Brain microvascular endothelial cell (primary cell): ENCODE results near the gene SCYL2.
"Not testable (repeated sequence)": the region's sequence is repeated elsewhere in the genome, so short reads cannot be mapped to it uniquely, and the experiment has no call there.

Experiments
- DNase-seq: peaks from one replicate; pipeline ENCODE4 v3.0.0-alpha.2; 2020
- H3K27ac ChIP-seq: fragments of 250-450 bp; sonication (Bioruptor Pico); 2 replicates; pipeline ENCODE4 v1.5.1; 2020; ENCODE audit warnings: mild to moderate bottlenecking, moderate library complexity
- H3K27me3 ChIP-seq: fragments of 250-450 bp; sonication (Bioruptor Pico); replicated peaks from 2 replicates; pipeline ENCODE4 v1.5.1; 2020; ENCODE audit warnings: mild to moderate bottlenecking
- H3K36me3 ChIP-seq: fragments of 250-450 bp; sonication (Bioruptor Pico); replicated peaks from 2 replicates; pipeline ENCODE4 v1.5.1; 2020; ENCODE audit warnings: mild to moderate bottlenecking
- H3K4me3 ChIP-seq: 2 replicates; pipeline ENCODE4 v1.5.1; 2011; ENCODE audit warnings: low read depth, mild to moderate bottlenecking, control low read depth, low read length, moderate library complexity
- CTCF ChIP-seq: IDR thresholded peaks from 2 replicates; pipeline ENCODE4 v1.5.1; 2011; ENCODE audit warnings: low read depth, mild to moderate bottlenecking, moderate library complexity, low read length, control low read depth, inconsistent platforms; ENCODE audit errors: missing control alignments
- in situ Hi-C: cut with HindIII; loops from 2 replicates; pipeline ENCODE4 v1.10.0; 2017; ENCODE audit warnings: low sequenced_read_pairs, low pct_ligation_motif_present

SCYL2 gene

GRCh38 chr12:100279607-100280244 is 12.7 kb downstream of the SCYL2 start:
- TF ChIP-seq CTCF: no peak
- DNase-seq: no peak
- no peak overlapping the region for H3K4me3 ChIP-seq
- H3K27ac ChIP-seq: no peak overlapping the region
- H3K27me3 ChIP-seq: no peaks in the 10 kb centered on the region
- H3K36me3 ChIP-seq: peaks cover 2% of the 10 kb centered on the region
- in situ Hi-C loops: no loop called here

- DNase-seq, H3K27ac ChIP-seq, in situ Hi-C loops, H3K36me3 ChIP-seq, H3K4me3 ChIP-seq, H3K27me3 ChIP-seq: not testable (repeated sequence)
These were observed 17.6 kb downstream of the SCYL2 start for GRCh38 chr12:100284556-100284955.

- no peak for TF ChIP-seq CTCF
- DNase-seq: no peak
- Histone ChIP-seq H3K27me3 (no peaks in the 10 kb centered on the region), H3K36me3 (peaks cover 3% of the 10 kb centered on the region), H3K27ac (no peak overlapping the region), H3K4me3 (no peak overlapping the region)
- in situ Hi-C loops: no loop called here
These were observed 22.1 kb downstream of the SCYL2 start for GRCh38 chr12:100289038-100289437.

- no peak for DNase-seq
- Histone ChIP-seq H3K4me3 (no peak overlapping the region), H3K27ac (no peak overlapping the region), H3K36me3 (peaks cover 3% of the 10 kb centered on the region), H3K27me3 (no peaks in the 10 kb centered on the region)
- in situ Hi-C loops: no loop called here
- TF ChIP-seq CTCF: no peak
These were observed 23.0 kb downstream of the SCYL2 start for GRCh38 chr12:100290016-100290415.

- Histone ChIP-seq H3K4me3 (no peak overlapping the region), H3K27me3 (no peaks in the 10 kb centered on the region), H3K36me3 (peaks cover 3% of the 10 kb centered on the region), H3K27ac (no peak overlapping the region)
- in situ Hi-C loops: no loop called here
- TF ChIP-seq CTCF: no peak
- DNase-seq: no peak
These were observed 26.0 kb downstream of the SCYL2 start for GRCh38 chr12:100293017-100293416.

- H3K4me3 ChIP-seq, H3K27ac ChIP-seq, H3K36me3 ChIP-seq, in situ Hi-C loops, DNase-seq, H3K27me3 ChIP-seq: not testable (repeated sequence)
These were observed 27.4 kb downstream of the SCYL2 start for GRCh38 chr12:100294366-100294765.
